Measurements from ENCODE around the gene ELFN2.

Gene ELFN2

GRCh38 chr22:37417677-37418348 is 9.5 kb downstream of the ELFN2 start:
- in situ Hi-C loops (cut with MboI; ENCODE audit: low pct_unique_long_range_greater_than_20kb, low sequenced_read_pairs, unreplicated experiment): no loop called here
- DNase-seq (ENCODE audit: low spot score): no peak
- no peak for TF ChIP-seq CTCF (IDR thresholded peaks at IDR 0.05; ENCODE audit: extremely low read depth, insufficient read depth, missing control alignments)

GRCh38 chr22:37417264-37417663 is 10.0 kb downstream of the ELFN2 start:
- in situ Hi-C loops (cut with MboI; ENCODE audit: low pct_unique_long_range_greater_than_20kb, low sequenced_read_pairs, unreplicated experiment): no loop called here
- TF ChIP-seq CTCF (IDR thresholded peaks at IDR 0.05; ENCODE audit: extremely low read depth, insufficient read depth, missing control alignments): no peak
- DNase-seq (ENCODE audit: low spot score): no peak

- TF ChIP-seq CTCF (IDR thresholded peaks at IDR 0.05; ENCODE audit: extremely low read depth, insufficient read depth, missing control alignments): no peak
- in situ Hi-C loops (cut with MboI; ENCODE audit: low pct_unique_long_range_greater_than_20kb, low sequenced_read_pairs, unreplicated experiment): no loop called here
- DNase-seq (ENCODE audit: low spot score): no peak
Observed at GRCh38 chr22:37416827-37417226, 10.5 kb downstream of the ELFN2 start.

GRCh38 chr22:37416389-37416788 is 10.9 kb downstream of the ELFN2 start:
- TF ChIP-seq CTCF (IDR thresholded peaks at IDR 0.05; ENCODE audit: extremely low read depth, insufficient read depth, missing control alignments): no peak
- in situ Hi-C loops (cut with MboI; ENCODE audit: low pct_unique_long_range_greater_than_20kb, low sequenced_read_pairs, unreplicated experiment): no loop called here
- no peak for DNase-seq (ENCODE audit: low spot score)

GRCh38 chr22:37415210-37415609 is 12.1 kb downstream of the ELFN2 start:
- DNase-seq (ENCODE audit: low spot score): no peak
- in situ Hi-C loops (cut with MboI; ENCODE audit: low pct_unique_long_range_greater_than_20kb, low sequenced_read_pairs, unreplicated experiment): no loop called here
- TF ChIP-seq CTCF (IDR thresholded peaks at IDR 0.05; ENCODE audit: extremely low read depth, insufficient read depth, missing control alignments): no peak

GRCh38 chr22:37414288-37414687 is 13.0 kb downstream of the ELFN2 start:
- in situ Hi-C loops (cut with MboI; ENCODE audit: low pct_unique_long_range_greater_than_20kb, low sequenced_read_pairs, unreplicated experiment): no loop called here
- no peak for TF ChIP-seq CTCF (IDR thresholded peaks at IDR 0.05; ENCODE audit: extremely low read depth, insufficient read depth, missing control alignments)
- DNase-seq (ENCODE audit: low spot score): no peak

Data from GM13977 (cell line).